Measurements from ENCODE around the gene CLMP. TPM values are rescaled to one million over a fixed set of nuclear protein-coding genes. Genes with fewer than 3 reads are reported as not detected.

Gene CLMP
- total and polyA plus RNA-seq, 2 experiments from 2014 or later: 7.1 to 18.4 TPM

DNA sequence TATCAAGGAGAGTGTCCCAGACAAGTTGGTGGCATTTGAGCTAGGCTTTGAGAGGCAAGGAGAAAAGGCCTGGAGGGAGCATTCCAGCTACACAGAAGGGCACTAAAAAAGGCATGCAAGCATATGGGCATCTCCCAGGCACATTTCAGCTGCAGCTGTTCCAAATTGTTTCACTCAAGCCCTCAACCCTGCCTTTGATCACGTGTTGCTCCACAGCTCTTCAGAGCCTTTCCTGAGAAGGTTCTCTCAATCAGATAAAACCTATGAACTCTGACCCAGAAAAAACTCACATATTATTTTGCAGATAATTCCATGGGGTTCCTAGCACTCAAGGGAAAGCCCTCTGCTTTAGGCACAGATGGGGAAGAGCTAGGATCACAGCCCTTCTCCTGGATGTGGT, 108.7 kb downstream of the CLMP start (continued):
- TF ChIP-seq, protein P1, sequence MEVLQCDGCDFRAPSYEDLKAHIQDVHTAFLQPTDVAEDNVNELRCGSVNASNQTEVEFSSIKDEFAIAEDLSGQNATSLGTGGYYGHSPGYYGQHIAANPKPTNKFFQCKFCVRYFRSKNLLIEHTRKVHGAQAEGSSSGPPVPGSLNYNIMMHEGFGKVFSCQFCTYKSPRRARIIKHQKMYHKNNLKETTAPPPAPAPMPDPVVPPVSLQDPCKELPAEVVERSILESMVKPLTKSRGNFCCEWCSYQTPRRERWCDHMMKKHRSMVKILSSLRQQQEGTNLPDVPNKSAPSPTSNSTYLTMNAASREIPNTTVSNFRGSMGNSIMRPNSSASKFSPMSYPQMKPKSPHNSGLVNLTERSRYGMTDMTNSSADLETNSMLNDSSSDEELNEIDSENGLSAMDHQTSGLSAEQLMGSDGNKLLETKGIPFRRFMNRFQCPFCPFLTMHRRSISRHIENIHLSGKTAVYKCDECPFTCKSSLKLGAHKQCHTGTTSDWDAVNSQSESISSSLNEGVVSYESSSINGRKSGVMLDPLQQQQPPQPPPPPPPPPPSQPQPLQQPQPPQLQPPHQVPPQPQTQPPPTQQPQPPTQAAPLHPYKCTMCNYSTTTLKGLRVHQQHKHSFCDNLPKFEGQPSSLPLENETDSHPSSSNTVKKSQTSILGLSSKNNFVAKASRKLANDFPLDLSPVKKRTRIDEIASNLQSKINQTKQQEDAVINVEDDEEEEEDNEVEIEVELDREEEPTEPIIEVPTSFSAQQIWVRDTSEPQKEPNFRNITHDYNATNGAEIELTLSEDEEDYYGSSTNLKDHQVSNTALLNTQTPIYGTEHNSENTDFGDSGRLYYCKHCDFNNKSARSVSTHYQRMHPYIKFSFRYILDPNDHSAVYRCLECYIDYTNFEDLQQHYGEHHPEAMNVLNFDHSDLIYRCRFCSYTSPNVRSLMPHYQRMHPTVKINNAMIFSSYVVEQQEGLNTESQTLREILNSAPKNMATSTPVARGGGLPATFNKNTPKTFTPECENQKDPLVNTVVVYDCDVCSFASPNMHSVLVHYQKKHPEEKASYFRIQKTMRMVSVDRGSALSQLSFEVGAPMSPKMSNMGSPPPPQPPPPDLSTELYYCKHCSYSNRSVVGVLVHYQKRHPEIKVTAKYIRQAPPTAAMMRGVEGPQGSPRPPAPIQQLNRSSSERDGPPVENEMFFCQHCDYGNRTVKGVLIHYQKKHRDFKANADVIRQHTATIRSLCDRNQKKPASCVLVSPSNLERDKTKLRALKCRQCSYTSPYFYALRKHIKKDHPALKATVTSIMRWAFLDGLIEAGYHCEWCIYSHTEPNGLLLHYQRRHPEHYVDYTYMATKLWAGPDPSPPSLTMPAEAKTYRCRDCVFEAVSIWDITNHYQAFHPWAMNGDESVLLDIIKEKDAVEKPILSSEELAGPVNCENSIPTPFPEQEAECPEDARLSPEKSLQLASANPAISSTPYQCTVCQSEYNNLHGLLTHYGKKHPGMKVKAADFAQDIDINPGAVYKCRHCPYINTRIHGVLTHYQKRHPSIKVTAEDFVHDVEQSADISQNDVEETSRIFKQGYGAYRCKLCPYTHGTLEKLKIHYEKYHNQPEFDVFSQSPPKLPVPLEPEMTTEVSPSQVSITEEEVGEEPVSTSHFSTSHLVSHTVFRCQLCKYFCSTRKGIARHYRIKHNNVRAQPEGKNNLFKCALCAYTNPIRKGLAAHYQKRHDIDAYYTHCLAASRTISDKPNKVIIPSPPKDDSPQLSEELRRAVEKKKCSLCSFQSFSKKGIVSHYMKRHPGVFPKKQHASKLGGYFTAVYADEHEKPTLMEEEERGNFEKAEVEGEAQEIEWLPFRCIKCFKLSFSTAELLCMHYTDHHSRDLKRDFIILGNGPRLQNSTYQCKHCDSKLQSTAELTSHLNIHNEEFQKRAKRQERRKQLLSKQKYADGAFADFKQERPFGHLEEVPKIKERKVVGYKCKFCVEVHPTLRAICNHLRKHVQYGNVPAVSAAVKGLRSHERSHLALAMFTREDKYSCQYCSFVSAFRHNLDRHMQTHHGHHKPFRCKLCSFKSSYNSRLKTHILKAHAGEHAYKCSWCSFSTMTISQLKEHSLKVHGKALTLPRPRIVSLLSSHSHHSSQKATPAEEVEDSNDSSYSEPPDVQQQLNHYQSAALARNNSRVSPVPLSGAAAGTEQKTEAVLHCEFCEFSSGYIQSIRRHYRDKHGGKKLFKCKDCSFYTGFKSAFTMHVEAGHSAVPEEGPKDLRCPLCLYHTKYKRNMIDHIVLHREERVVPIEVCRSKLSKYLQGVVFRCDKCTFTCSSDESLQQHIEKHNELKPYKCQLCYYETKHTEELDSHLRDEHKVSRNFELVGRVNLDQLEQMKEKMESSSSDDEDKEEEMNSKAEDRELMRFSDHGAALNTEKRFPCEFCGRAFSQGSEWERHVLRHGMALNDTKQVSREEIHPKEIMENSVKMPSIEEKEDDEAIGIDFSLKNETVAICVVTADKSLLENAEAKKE (CRISPR knock-in tag; IDR thresholded peaks at IDR 0.05): no peak
- TF ChIP-seq, protein P2, sequence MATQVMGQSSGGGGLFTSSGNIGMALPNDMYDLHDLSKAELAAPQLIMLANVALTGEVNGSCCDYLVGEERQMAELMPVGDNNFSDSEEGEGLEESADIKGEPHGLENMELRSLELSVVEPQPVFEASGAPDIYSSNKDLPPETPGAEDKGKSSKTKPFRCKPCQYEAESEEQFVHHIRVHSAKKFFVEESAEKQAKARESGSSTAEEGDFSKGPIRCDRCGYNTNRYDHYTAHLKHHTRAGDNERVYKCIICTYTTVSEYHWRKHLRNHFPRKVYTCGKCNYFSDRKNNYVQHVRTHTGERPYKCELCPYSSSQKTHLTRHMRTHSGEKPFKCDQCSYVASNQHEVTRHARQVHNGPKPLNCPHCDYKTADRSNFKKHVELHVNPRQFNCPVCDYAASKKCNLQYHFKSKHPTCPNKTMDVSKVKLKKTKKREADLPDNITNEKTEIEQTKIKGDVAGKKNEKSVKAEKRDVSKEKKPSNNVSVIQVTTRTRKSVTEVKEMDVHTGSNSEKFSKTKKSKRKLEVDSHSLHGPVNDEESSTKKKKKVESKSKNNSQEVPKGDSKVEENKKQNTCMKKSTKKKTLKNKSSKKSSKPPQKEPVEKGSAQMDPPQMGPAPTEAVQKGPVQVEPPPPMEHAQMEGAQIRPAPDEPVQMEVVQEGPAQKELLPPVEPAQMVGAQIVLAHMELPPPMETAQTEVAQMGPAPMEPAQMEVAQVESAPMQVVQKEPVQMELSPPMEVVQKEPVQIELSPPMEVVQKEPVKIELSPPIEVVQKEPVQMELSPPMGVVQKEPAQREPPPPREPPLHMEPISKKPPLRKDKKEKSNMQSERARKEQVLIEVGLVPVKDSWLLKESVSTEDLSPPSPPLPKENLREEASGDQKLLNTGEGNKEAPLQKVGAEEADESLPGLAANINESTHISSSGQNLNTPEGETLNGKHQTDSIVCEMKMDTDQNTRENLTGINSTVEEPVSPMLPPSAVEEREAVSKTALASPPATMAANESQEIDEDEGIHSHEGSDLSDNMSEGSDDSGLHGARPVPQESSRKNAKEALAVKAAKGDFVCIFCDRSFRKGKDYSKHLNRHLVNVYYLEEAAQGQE (IDR thresholded peaks at IDR 0.05; ENCODE audit: unreplicated experiment): no peak

DNA sequence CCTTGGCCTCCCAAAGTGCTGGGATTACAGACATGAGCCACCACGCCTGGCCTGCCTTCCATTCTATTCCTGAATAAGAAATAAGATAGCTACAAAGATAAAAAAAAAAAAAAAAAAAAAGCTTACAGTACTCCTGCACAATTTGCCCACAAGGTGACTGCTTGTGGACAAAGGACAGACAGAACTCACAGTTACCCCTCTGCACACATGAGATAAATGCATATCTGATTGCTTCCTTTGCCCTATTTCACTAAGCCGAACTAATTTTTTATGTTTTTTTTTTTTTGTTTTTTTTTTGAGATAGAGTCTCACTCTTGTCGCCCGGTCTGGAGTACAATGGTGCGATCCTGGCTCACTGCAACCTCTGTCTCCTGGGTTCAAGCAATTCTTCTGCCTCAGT, 109.6 kb downstream of the CLMP start:
- Mint-ChIP-seq H3K36me3 (ENCODE audit: low read depth) (peaks cover 8% of the 10 kb centered on the region; the same call in 1 of the 3 replicates), H3K4me1 (no peaks in the 10 kb centered on the region), H3K9me3 (no peaks in the 10 kb centered on the region), H3K4me3 (no peak overlapping the region), H3K27me3 (ENCODE audit: insufficient read depth, low read depth, poor library complexity) (peaks cover 2% of the 10 kb centered on the region), H3K27ac (no peak overlapping the region)
- Histone ChIP-seq H3K27me3 (ENCODE audit: insufficient read depth) (no peaks in the 10 kb centered on the region), H2AFZ (no peak overlapping the region), H3K9me2 (ENCODE audit: insufficient read depth) (no peaks in the 10 kb centered on the region), H3K4me3 (no peak overlapping the region), H3F3A (replicated peaks; ENCODE audit: low read depth) (no peaks in the 10 kb centered on the region), H4K20me1 (replicated peaks; ENCODE audit: insufficient read depth) (no peaks in the 10 kb centered on the region), H3K36me3 (ENCODE audit: insufficient read depth) (no peaks in the 10 kb centered on the region; the same call in 1 of the 2 replicates), H3K4me1 (ENCODE audit: insufficient read depth) (no peaks in the 10 kb centered on the region), H3K4me2 (no peak overlapping the region), H3K27ac (ENCODE audit: low read depth) (no peak overlapping the region), H3K79me2 (replicated peaks; ENCODE audit: insufficient read depth) (no peaks in the 10 kb centered on the region)
- DNase-seq (ENCODE audit: low spot score) (no peak), ATAC-seq (no peak)
- TF ChIP-seq, protein P2 (IDR thresholded peaks at IDR 0.05; ENCODE audit: unreplicated experiment): no peak
- TF ChIP-seq, protein P3, sequence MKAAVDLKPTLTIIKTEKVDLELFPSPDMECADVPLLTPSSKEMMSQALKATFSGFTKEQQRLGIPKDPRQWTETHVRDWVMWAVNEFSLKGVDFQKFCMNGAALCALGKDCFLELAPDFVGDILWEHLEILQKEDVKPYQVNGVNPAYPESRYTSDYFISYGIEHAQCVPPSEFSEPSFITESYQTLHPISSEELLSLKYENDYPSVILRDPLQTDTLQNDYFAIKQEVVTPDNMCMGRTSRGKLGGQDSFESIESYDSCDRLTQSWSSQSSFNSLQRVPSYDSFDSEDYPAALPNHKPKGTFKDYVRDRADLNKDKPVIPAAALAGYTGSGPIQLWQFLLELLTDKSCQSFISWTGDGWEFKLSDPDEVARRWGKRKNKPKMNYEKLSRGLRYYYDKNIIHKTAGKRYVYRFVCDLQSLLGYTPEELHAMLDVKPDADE (IDR thresholded peaks at IDR 0.05): no peak
- TF ChIP-seq ZNF331 (CRISPR knock-in tag; IDR thresholded peaks at IDR 0.05; ENCODE audit: low read depth): no peak
- TF ChIP-seq NANOG (IDR thresholded peaks at IDR 0.05; ENCODE audit: borderline replicate concordance): no peak
- no peak for TF ChIP-seq CREB1 (CRISPR knock-in tag; IDR thresholded peaks at IDR 0.05; ENCODE audit: low read depth)
- no peak for TF ChIP-seq EZH2 (IDR thresholded peaks at IDR 0.05; ENCODE audit: low read depth, unreplicated experiment)
- no peak for TF ChIP-seq EZH2phosphoT487 (IDR thresholded peaks at IDR 0.05; ENCODE audit: unreplicated experiment)
- no peak for TF ChIP-seq POLR2AphosphoS5 (IDR thresholded peaks at IDR 0.05; ENCODE audit: low read depth)
- no peak for TF ChIP-seq JUNB (IDR thresholded peaks at IDR 0.05; ENCODE audit: unreplicated experiment)
- no peak for TF ChIP-seq ZNF114 (CRISPR knock-in tag; IDR thresholded peaks at IDR 0.05)
- no peak for TF ChIP-seq STAT1 (IDR thresholded peaks at IDR 0.05; ENCODE audit: unreplicated experiment)
